GM21576 (cell line): ENCODE measurements around the gene GNG7.
"Not testable (repeated sequence)": the region's sequence is repeated elsewhere in the genome, so short reads cannot be mapped to it uniquely, and the experiment has no call there.

Experiments used
- ATAC-seq: cut with Tn5 transposase; IDR thresholded peaks from one replicate; pipeline ENCODE4 v1.9.1; 2021; ENCODE audit warnings: mild to moderate bottlenecking, moderate library complexity; ENCODE audit not compliant: unreplicated experiment

Gene GNG7

DNA sequence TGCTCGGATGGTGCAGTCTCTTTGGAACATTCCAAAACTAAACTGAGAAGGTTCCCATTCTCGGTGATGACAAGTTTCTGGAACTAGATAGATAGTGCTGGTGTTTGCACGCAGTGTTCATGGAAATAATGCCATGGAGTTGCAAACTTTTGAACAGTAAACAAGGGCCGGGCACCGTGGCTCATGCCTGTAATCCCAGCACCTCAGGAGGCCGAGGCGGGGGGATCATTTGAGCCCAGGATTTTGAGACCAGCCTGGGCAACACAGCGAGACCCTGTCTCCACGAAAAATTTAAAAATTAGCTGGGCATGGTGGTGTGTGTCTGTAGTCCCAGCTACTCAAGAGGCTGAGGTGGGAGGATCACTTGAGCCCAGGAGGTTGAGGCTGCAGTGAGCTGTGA lies 95.7 kb downstream of the GNG7 start:
- ATAC-seq = not testable (repeated sequence)

GRCh38 chr19:2605889-2606288 lies 96.6 kb downstream of the GNG7 start:
- not testable (repeated sequence) for ATAC-seq

GRCh38 chr19:2604747-2605329 lies 97.7 kb downstream of the GNG7 start:
- ATAC-seq = no peak

DNA sequence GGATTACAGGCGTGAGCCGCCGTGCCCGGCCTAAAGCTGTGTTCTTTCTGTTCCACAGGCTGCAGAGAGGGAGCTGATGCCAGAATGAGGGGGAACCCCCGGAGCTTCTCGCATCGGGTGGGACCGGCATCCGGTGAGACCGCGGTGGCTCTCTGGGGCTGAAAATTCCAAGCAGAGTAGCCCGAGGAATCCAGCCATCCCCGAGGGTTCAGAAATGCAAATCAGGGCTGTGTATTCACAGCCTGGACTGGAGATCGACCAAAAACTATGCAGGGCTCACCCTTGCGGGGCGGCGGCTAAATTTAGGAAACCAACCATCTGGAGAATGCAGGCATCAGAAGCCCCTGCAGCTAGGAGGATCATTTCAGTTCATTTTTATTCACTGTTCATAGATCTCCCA lies 99.2 kb downstream of the GNG7 start:
- no peak for ATAC-seq

DNA sequence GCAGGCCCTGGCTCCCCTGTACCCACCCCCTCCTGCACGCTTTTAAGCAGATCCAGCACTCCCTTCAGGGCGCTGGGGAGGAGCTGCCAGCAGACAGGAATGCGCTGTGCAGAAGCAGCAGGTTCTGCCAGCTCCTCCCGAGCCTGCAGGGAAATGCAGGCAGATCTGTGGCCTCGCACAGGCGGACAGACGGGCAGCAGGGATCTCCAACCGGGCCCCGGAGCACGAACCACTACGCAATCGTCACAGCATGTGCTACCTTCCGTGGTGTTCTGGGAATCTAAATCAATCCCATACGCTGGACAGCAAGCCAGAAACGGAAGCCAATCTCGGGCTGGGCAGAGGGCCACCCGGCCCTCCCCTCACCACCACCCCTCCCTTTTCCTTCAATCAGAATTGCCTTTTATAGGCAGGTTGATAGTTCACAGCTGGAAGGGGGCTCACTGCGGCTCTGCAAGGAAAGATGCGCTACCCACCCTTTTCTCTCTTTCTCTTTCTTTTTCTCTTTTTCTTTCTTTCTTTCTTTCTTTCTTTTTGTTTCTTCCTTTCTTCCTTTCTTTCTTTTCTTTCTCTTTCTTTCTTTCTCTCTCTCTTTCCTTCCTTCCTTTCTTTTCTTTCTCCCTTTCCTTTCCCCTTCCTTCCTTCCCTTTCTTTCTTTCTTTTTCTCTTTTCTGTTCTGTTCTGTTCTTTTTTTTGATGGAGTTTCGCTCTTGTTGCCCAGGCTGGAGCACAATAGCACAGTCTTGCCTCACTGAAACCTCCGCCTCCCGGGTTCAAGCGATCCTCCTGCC lies 99.9 kb downstream of the GNG7 start:
- no peak for ATAC-seq

- ATAC-seq = no peak
These were observed 101.3 kb downstream of the GNG7 start for GRCh38 chr19:2600914-2601870.

GRCh38 chr19:2594319-2594718 lies 108.2 kb downstream of the GNG7 start:
- no peak for ATAC-seq

DNA sequence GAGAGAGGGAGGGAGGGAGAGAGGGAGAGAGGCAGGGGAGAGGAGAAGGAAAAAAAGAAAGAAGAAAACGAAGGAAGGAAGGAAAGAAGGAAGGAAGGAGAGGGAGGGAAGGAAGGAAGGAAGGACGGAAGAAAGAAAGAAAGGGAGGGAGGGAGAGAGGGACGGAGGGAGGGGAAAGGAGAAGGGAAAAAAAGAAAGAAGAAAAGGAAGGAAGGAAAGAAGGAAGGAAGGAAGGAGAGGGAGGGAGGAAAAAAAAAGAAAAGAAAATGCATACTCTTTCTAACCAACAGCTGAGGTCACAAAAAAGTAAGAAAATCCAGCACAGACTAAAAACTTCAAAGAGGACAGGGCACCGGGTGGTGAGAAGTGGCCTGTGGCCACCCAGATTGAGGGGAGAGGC lies 109.7 kb downstream of the GNG7 start:
- no peak for ATAC-seq

GRCh38 chr19:2591537-2592291 lies 110.8 kb downstream of the GNG7 start:
- ATAC-seq = no peak

DNA sequence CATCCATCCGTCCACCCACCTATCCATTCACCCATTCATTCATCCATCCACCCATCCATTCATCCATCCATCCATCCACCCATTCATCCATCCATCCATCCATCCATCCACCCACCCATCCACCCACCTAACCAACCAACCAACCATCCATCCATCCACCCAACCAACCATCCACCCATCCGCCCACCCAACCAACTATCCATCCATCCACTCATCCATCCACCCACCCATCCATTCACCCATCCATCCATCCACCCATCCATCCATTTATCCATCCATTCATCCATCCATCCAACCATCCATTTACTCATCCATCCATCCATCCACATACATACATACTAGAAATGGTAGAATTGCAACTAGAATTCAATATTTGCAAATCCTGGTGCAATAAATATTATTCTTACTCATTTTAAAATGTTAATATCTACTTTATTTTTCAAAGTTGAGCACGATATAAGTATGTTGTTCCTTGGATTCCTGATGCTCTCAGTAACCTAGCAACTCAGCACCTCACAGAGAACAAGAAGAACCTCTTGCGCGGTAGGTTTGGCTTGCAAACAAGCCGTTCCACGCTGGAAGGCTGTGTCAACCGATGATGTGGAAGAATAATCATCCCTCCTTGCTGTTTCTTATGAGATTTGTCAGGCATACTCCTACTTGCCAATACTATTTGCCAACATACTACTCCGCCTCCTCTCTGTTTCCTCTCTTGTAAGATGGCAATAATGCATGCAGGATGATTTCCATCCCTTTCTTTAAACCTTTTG lies 111.7 kb downstream of the GNG7 start:
- ATAC-seq = no peak

GRCh38 chr19:2589441-2589840 lies 113.1 kb downstream of the GNG7 start:
- no peak for ATAC-seq

GRCh38 chr19:2588081-2588777 lies 114.3 kb downstream of the GNG7 start:
- ATAC-seq = no peak

- no peak for ATAC-seq
These were observed 115.3 kb downstream of the GNG7 start for GRCh38 chr19:2587001-2587719.

GRCh38 chr19:2586196-2586595 lies 116.3 kb downstream of the GNG7 start:
- ATAC-seq = no peak

DNA sequence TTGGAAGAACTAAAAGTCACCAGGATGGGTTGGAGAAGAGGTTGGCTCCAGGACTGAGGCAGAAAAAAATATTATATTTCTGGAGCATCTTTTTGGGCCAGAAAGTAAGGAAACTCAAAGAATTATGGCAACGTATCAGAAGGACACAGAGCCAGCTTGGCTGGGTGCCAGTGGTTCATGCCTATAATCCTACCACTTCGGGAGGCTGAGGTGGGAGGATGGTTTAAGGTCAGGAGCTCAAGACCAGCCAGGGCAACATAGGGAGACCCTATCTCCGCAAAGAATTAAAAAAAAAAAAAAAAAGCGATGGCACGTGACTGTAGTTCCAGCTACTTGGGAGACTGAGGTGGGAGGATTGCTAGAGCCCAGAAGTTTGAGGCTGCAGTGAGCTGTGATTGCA lies 118.5 kb downstream of the GNG7 start:
- ATAC-seq = no peak

DNA sequence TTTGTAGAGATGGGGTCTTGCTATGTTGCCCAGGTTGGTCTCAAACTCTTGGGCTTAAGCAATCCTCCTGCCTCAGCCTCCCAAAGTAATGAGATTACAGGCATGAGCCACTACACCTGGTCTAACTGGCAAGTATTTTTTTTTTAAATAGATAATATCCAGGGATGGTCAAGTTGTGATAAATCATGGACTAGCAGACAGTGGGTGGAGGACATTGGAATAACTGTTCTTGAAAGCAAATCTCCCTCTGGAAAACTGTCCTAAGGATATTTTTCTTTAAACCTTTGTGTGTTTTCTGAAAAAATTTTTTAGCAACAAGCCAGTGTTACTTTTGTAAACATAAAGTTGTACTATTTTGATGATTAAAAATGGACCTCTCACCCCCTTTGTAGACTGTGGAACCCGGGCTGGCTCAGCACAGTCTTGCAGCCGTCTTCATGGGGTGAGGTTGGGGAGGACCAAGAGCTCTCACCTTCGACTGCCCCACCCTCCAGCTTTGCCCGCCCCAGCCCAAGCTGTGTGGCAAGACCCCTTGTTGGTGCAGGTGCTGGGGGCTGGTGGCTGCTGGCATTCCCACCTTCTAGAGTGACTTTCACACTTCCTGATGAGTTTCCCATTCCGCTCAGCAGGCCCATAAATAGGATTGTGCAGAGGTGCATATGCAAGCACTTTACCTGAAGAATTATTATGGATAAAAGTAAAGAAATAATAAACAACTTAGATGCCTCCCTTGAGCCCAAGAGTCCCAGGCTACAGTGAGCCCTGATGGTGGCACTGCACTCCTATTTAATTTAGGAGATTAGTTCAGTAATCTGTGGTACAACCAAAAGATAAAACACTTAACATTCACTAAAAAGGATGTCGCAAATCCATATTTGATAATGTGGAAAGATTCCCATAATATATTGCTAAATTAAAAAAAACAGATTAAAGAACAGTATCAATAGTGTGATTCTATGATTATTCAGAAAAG lies 119.2 kb downstream of the GNG7 start:
- ATAC-seq = no peak

- ATAC-seq = not testable (repeated sequence)
These were observed 122.1 kb downstream of the GNG7 start for GRCh38 chr19:2580396-2580795.
